Dermis microvascular lymphatic vessel endothelial cell (primary cell): ENCODE results near the gene TMEM87A. TPM values are rescaled to one million over a fixed set of nuclear protein-coding genes. Genes with fewer than 3 reads are reported as not detected.

Source experiments
- DNase-seq, 2 donors: peaks; one replicate each; pipeline versions ENCODE4 v3.0.0 to v3.0.0-alpha.2; 2010; ENCODE audit warnings: low read depth in 2 of 2
- total RNA-seq: library from RNA; depleted of rRNA; stranded (reverse); fragments of >200 nt; gene quantifications from 2 replicates; pipeline ENCODE4 v1.2.1, GENCODE V29; 2014

The TMEM87A gene
- total RNA-seq, 1 donor from 2014 or later, result 45.3 TPM

- DNase-seq, result no peak
Observed at GRCh38 chr15:42206406-42206805, 66.8 kb downstream of the TMEM87A start.

- no peak for DNase-seq
Observed at GRCh38 chr15:42203891-42204290, 69.3 kb downstream of the TMEM87A start.

GRCh38 chr15:42202653-42203052 is 70.6 kb downstream of the TMEM87A start:
- DNase-seq, result no peak

DNA sequence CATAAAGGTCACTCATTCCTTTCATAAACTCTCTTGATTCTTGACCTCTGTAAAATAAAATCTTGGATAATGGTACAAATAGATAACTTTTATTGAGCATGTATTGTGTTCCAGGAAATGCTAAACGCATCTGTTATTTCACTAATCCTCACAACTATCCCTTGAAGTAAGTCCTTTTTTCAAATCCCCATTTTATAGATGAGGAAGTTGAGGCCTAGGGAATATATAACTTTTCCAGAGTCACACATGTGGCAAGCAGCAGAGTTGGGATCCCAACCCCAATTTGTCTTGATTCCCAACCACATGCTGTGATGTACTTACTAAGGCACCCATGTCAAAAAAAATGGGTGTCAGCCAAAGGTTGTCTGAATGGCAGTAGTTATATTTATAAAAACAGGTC is 71.4 kb downstream of the TMEM87A start:
- DNase-seq, result no peak

- DNase-seq, result no peak
Observed at GRCh38 chr15:42199126-42199525, 74.1 kb downstream of the TMEM87A start.

GRCh38 chr15:42198516-42198915 is 74.7 kb downstream of the TMEM87A start:
- DNase-seq, result no peak

DNA sequence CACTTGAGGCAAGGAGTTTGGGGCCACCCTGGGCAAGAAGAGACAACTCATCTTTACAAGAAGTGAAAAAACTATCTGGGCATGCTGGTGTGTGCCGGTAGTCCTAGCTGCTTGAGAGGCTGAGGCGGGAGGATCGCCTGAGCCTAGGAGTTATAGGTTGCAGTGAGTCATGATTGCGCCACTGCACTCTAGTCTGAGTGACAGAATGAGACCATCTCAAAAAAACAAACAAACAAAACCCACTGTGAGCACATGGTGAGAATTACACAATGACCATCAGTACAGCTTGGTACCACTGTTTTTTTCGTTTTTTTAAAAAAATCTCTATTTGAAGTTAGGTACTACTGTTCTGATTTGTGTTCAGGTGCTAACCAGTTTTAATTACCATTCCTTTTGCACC is 78.7 kb downstream of the TMEM87A start:
- DNase-seq, result no peak

DNA sequence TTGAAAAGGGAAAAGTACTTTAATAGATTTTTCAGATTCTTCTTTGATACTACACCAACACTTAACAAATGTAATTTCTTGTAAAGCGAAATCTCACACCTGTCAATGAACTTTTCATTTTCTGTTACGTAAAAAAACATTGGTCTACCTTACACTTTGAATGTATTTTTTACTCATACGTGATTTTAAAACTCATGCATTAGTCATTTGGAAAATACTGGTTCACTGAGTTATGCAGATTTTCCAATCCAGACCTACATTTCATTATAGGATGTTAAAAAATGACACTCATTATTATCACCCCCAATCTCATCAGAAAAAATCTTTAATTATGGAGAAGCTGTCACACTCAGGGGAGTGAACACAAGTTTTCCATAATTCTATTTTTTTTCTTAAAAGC is 79.8 kb downstream of the TMEM87A start:
- no peak for DNase-seq

- no peak for DNase-seq
Observed at GRCh38 chr15:42191610-42192346, 81.5 kb downstream of the TMEM87A start.

DNA sequence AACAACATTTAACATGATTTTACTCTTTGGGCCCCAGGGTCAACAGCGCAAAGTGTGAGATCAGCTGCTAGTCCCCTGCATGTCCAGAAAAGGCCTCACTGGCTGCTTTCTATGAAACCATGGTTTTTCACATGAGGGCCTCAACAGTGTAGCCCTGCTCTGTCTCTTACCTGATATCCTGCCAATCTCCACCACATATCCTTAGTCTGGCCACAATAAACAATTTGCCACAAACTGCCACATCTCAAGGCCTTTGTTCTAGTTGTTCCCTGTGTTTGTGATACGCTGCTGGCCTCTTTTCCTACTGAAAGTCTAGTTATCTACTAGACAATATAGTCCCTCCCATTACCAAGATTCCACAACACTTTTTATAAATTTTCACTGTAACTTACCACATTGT is 82.9 kb downstream of the TMEM87A start:
- DNase-seq, result no peak

- no peak for DNase-seq
Observed at GRCh38 chr15:42185801-42186200, 87.4 kb downstream of the TMEM87A start.

DNA sequence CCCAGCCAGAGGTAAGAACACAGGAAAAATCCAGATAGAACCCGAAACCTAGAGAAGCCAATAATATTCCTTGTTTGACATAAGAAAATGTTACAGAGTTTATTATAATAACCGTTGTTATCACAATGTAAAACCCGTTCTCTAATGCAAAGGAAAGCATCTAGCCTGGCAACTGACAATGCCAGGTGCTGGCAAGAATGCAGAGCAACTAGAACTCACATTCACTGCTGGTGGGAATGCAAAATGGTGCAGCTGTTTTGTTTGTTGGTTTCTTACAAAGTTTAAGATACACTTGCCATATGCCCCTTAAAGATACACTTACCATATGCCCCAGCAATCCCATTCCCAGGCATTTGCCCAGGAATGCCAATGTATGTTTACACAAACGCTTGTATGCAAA is 88.5 kb downstream of the TMEM87A start:
- DNase-seq, result no peak

GRCh38 chr15:42184296-42184695 is 88.9 kb downstream of the TMEM87A start:
- DNase-seq, result peak; percentile 78 to 88

GRCh38 chr15:42182961-42183360 is 90.3 kb downstream of the TMEM87A start:
- DNase-seq, result no peak

DNA sequence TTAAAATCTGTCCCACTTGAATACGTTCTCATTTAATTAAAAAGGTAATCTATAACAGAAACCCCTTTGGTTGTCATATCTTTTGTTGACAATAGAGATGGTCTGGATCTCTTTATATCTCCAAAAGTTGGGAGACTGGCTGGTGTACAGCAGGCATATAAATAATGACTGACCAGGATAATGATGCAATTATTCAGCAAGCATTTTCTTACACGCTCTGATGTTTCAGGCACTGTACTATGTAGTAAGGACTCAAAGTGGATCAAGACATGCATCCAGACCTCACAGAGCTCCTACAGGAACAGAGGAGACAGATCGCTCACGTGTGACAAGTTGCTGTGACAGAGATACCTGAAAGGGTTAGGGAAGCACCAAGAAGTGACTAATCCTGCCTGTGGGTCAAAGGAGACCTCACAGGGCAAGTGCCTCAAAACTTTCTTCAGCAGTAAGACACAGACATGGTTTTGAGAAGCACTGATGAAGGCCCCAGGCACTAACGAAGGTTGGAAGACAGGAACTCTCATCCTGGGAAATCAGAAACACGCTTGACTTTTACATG is 90.8 kb downstream of the TMEM87A start:
- DNase-seq, result no peak

DNA sequence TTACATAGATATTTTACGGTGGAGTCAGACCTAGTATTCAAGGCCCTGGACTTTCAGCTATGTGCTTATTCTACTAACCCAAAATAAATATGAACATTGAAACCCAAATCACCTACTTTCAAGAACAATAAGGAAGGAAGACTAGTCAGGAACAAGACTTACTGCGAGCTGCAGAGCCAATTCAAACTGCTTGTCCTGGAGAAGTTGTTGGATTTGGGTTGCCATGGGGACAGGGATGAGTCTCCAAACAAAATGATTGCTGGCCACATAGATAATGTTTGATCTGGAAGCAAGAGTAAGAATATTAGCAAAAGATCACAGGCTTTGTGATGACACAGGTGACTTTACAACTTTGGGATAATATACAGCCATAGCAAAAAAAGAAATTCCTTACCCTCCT is 95.2 kb downstream of the TMEM87A start:
- DNase-seq, result no peak

GRCh38 chr15:42175671-42176070 is 97.6 kb downstream of the TMEM87A start:
- peak in 1 of 2 donors; percentile 56 for DNase-seq

DNA sequence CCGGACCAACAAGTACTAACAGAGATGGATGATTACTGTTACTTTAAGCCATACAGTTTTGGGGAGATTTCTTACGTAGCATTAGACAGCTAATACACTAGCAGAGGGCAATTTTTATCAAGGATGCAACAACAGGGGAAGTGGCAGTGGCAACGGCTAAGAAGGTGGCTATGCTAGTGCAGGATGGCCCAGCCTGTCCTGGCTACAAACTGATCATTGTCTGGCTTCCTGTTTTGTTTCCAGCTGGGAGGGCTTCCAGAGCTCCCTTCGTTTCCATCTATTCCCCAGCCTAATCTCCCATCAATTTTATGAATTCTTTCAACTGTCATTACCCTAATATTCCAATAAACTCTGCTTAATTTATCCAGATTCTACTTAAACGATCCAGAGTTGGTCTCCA is 100.8 kb downstream of the TMEM87A start:
- peak; percentile 49 to 56 for DNase-seq

- DNase-seq, result no peak
Observed at GRCh38 chr15:42171795-42172194, 101.4 kb downstream of the TMEM87A start.

DNA sequence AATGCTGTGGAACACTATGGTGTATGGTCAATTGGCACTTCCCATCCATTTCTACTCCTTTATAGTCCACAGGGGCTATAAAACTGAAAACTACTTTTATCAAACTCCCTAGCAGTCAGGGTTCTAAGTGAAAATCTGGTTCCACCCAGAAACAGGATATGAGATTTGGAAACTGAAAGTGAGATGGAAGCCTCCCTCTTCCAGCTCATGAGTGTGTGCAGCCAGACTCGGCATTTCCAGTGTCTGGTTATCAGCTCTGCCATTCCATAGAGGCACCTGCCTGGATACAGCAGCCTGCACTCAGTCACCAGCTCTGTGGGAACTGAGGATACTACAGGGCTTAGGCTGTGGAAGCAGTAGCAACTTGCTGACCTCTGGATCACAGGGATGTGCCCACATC is 102.1 kb downstream of the TMEM87A start:
- DNase-seq, result no peak

DNA sequence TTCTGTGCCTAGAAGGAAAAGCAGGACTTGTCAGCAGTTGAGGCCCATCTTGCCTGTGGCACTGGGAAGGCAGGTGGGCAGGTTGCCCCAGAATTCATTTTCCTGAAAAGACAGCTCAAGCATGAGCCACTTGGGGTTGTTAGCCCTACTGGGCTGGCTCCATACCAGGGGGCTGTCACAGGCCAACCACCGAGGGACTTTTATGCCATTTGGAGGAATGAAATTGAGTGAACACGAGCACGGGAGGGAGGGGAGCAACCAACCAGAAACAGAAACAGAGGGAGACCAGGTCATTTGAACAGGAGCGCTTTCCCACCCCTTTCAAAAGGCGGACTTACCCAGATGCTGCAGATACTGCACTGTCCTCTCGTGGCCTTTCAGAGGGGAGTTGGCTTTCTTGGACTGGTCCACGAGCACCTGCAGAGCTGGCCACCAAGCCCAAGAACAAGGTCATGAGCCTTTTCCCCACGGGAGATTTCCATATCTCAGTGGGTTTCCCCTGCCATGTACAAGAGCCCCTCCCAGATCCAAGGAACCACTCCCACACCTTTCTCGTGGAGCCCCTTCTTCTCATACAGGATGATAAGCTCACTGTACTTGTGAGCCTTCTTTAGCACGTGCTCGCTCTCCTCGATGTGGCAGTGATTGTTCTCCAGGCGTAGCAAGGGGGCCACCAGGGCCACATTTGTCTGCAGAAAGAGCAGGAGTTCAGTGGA is 106.8 kb downstream of the TMEM87A start:
- DNase-seq, result no peak

GRCh38 chr15:42165106-42165505 is 108.1 kb downstream of the TMEM87A start:
- no peak for DNase-seq
